H1 (cell line): ENCODE data around the gene PMEPA1.

Experiments used
- CEBPB ChIP-seq: IDR thresholded peaks from 2 replicates; pipeline ENCODE4 v1.6.1; 2012; ENCODE audit warnings: low read depth, low read length
- EZH2 ChIP-seq: fragments of 200-600 bp; sonication (generic); IDR thresholded peaks from 2 replicates; pipeline ENCODE4 v1.7.1; 2012; ENCODE audit warnings: low read depth, mild to moderate bottlenecking, moderate library complexity, low read length, inconsistent platforms; ENCODE audit not compliant: severe bottlenecking
- MAFK ChIP-seq: IDR thresholded peaks from 2 replicates; pipeline ENCODE4 v1.6.1; 2012; ENCODE audit warnings: low read depth, mild to moderate bottlenecking, improper control_type of control experiment, low read length
- POLR2AphosphoS5 ChIP-seq: IDR thresholded peaks from 2 replicates; pipeline ENCODE4 v1.6.1; 2011; ENCODE audit warnings: low read depth, low read length
- RAD21 ChIP-seq, 2 experiments: IDR thresholded peaks in 1 of 2; conservative IDR thresholded peaks in 1 of 2; 2 replicates each; pipeline ENCODE4 v1.6.1; 2011; ENCODE audit warnings: low read depth in 2 of 2, low read length in 2 of 2, improper control_type of control experiment in 1 of 2, inconsistent platforms in 1 of 2, mild to moderate bottlenecking in 1 of 2, moderate library complexity in 1 of 2
- RXRA ChIP-seq: IDR thresholded peaks from 2 replicates; pipeline ENCODE4 v1.6.1; 2011; ENCODE audit warnings: low read depth, mild to moderate bottlenecking, low read length, moderate library complexity; ENCODE audit not compliant: insufficient read depth
- SP1 ChIP-seq: IDR thresholded peaks from 2 replicates; pipeline ENCODE4 v1.6.1; 2011; ENCODE audit warnings: low read depth, low read length
- TAF1 ChIP-seq: IDR thresholded peaks from 2 replicates; pipeline ENCODE4 v1.6.1; 2011; ENCODE audit warnings: mild to moderate bottlenecking, low read depth, low read length
- TAF7 ChIP-seq: optimal IDR thresholded peaks from 2 replicates; pipeline ENCODE3; 2011; ENCODE audit warnings: low read depth, mild to moderate bottlenecking, inconsistent platforms, low read length, moderate library complexity, borderline replicate concordance
- TF ChIP-seq, protein P1 (sequence below): IDR thresholded peaks from 2 replicates; pipeline ENCODE4 v1.6.1; 2012; ENCODE audit warnings: inconsistent platforms
- TF ChIP-seq, protein P2 (sequence below): IDR thresholded peaks from 2 replicates; pipeline ENCODE4 v1.6.1; 2012; ENCODE audit warnings: low read length, inconsistent platforms
- TF ChIP-seq, protein P3 (sequence below), 3 experiments: IDR thresholded peaks; 1 replicate in 2 of 3; 2 replicates in 1 of 3; pipeline versions ENCODE4 v1.5.1 to v1.6.1; 2011; ENCODE audit warnings: low read length in 3 of 3, mild to moderate bottlenecking in 3 of 3, inconsistent platforms in 2 of 3, low read depth in 1 of 3, moderate library complexity in 1 of 3; ENCODE audit not compliant: insufficient read depth in 1 of 3; ENCODE audit errors: control extremely low read depth in 1 of 3

DNA sequence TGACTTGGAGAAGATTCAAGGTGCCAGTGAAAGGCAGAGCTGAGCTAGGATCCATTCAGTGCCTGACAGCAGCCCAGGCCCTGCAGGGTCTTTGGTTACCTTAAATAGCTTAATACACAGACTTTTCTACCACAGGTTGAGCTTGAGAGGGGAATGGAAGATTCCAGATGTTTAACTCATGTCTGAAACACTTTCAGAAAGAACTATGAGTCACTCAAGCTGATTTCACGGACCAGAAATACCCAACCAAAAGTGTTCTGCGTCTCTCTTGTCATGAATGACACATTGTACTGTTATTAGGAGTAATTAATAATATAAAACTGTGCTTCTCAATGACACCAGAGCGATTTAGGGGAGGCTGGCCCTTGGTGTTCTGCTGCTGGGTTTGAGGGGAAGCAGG lies 6.4 kb upstream of the PMEPA1 start:
- no peak for TF ChIP-seq EZH2
- TF ChIP-seq RXRA, result no peak
- TF ChIP-seq CEBPB, result no peak
- TF ChIP-seq, protein P1, sequence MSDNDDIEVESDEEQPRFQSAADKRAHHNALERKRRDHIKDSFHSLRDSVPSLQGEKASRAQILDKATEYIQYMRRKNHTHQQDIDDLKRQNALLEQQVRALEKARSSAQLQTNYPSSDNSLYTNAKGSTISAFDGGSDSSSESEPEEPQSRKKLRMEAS, result no peak
- TF ChIP-seq, protein P2, sequence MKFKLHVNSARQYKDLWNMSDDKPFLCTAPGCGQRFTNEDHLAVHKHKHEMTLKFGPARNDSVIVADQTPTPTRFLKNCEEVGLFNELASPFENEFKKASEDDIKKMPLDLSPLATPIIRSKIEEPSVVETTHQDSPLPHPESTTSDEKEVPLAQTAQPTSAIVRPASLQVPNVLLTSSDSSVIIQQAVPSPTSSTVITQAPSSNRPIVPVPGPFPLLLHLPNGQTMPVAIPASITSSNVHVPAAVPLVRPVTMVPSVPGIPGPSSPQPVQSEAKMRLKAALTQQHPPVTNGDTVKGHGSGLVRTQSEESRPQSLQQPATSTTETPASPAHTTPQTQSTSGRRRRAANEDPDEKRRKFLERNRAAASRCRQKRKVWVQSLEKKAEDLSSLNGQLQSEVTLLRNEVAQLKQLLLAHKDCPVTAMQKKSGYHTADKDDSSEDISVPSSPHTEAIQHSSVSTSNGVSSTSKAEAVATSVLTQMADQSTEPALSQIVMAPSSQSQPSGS, result no peak
- no peak for TF ChIP-seq TAF7
- TF ChIP-seq POLR2AphosphoS5, result no peak
- TF ChIP-seq MAFK, result no peak
- TF ChIP-seq, protein P3, sequence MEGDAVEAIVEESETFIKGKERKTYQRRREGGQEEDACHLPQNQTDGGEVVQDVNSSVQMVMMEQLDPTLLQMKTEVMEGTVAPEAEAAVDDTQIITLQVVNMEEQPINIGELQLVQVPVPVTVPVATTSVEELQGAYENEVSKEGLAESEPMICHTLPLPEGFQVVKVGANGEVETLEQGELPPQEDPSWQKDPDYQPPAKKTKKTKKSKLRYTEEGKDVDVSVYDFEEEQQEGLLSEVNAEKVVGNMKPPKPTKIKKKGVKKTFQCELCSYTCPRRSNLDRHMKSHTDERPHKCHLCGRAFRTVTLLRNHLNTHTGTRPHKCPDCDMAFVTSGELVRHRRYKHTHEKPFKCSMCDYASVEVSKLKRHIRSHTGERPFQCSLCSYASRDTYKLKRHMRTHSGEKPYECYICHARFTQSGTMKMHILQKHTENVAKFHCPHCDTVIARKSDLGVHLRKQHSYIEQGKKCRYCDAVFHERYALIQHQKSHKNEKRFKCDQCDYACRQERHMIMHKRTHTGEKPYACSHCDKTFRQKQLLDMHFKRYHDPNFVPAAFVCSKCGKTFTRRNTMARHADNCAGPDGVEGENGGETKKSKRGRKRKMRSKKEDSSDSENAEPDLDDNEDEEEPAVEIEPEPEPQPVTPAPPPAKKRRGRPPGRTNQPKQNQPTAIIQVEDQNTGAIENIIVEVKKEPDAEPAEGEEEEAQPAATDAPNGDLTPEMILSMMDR (IDR thresholded peaks at IDR 0.05; ENCODE audit: control extremely low read depth in 1 of 3, insufficient read depth in 1 of 3, low read depth in 1 of 3, low read length in 3 of 3), result no peak
- no peak for TF ChIP-seq TAF1
- TF ChIP-seq SP1, result no peak
- no peak for TF ChIP-seq RAD21 (IDR thresholded peaks at IDR 0.05 in 1 of 2, conservative IDR thresholded peaks at IDR 0.05 in 1 of 2; ENCODE audit: low read depth in 2 of 2, low read length in 2 of 2)
